Endothelial cell (in vitro differentiated cells): ENCODE measurements around the gene SMIM35. TPM values are rescaled to one million over a fixed set of nuclear protein-coding genes. Genes with fewer than 3 reads are reported as not detected.
A peak's percentile ranks its signal among the peaks of the same experiment; 100 is the strongest.

Experiments
- DNase-seq: peaks from one replicate; pipeline ENCODE4 v3.0.0; 2021; ENCODE audit warnings: low spot score
- H3K27ac Mint-ChIP-seq: one replicate; pipeline ENCODE4 v1.8.0; 2021; ENCODE audit warnings: mixed read lengths, inconsistent platforms; ENCODE audit not compliant: unreplicated experiment
- H3K27me3 Mint-ChIP-seq: one replicate; pipeline ENCODE4 v1.8.0; 2021; ENCODE audit warnings: mild to moderate bottlenecking, moderate library complexity, mixed read lengths, inconsistent platforms; ENCODE audit not compliant: unreplicated experiment
- H3K36me3 Mint-ChIP-seq: one replicate; pipeline ENCODE4 v1.8.0; 2021; ENCODE audit warnings: mild to moderate bottlenecking, low read depth, mixed read lengths, inconsistent platforms; ENCODE audit not compliant: unreplicated experiment
- H3K4me1 Mint-ChIP-seq: one replicate; pipeline ENCODE4 v1.8.0; 2021; ENCODE audit warnings: mild to moderate bottlenecking, mixed read lengths, inconsistent platforms; ENCODE audit not compliant: unreplicated experiment
- H3K4me3 Mint-ChIP-seq: one replicate; pipeline ENCODE4 v1.8.0; 2021; ENCODE audit warnings: mild to moderate bottlenecking, mixed read lengths, inconsistent platforms; ENCODE audit not compliant: unreplicated experiment
- H3K9me3 Mint-ChIP-seq: one replicate; pipeline ENCODE4 v1.8.0; 2021; ENCODE audit warnings: mixed read lengths, inconsistent platforms; ENCODE audit not compliant: unreplicated experiment
- total RNA-seq: library from RNA; stranded (reverse); fragmentation: NEBNext Ultra II Directional; extraction: Animal tissue kit (Norgen Biotek cat#: 25700); gene quantifications from one replicate; pipeline ENCODE4 v1.2.1, GENCODE V29; 2021; ENCODE audit not compliant: unreplicated experiment
- TF ChIP-seq, protein P1 (sequence below): fragments of 200-600 bp; sonication (generic); IDR thresholded peaks from one replicate; pipeline ENCODE4 v1.5.0; 2021; ENCODE audit warnings: antibody characterized with exemption; ENCODE audit not compliant: unreplicated experiment

Gene SMIM35
- total RNA-seq, 1 donor from 2014 or later, result not detected

- Mint-ChIP-seq H3K27ac (no peak overlapping the region), H3K4me1 (peaks cover 20% of the 10 kb centered on the region), H3K27me3 (peaks cover 2% of the 10 kb centered on the region), H3K9me3 (no peaks in the 10 kb centered on the region), H3K36me3 (no peaks in the 10 kb centered on the region), H3K4me3 (no peak overlapping the region)
- TF ChIP-seq, protein P1, sequence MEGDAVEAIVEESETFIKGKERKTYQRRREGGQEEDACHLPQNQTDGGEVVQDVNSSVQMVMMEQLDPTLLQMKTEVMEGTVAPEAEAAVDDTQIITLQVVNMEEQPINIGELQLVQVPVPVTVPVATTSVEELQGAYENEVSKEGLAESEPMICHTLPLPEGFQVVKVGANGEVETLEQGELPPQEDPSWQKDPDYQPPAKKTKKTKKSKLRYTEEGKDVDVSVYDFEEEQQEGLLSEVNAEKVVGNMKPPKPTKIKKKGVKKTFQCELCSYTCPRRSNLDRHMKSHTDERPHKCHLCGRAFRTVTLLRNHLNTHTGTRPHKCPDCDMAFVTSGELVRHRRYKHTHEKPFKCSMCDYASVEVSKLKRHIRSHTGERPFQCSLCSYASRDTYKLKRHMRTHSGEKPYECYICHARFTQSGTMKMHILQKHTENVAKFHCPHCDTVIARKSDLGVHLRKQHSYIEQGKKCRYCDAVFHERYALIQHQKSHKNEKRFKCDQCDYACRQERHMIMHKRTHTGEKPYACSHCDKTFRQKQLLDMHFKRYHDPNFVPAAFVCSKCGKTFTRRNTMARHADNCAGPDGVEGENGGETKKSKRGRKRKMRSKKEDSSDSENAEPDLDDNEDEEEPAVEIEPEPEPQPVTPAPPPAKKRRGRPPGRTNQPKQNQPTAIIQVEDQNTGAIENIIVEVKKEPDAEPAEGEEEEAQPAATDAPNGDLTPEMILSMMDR, result no peak
- DNase-seq, result no peak
Observed at GRCh38 chr11:118128310-118128709, 41.5 kb upstream of the SMIM35 start.

- H3K4me3 Mint-ChIP-seq, result no peak overlapping the region
- H3K36me3 Mint-ChIP-seq, result no peaks in the 10 kb centered on the region
- H3K27me3 Mint-ChIP-seq, result no peaks in the 10 kb centered on the region
- peaks cover 20% of the 10 kb centered on the region for H3K4me1 Mint-ChIP-seq
- no peak overlapping the region for H3K27ac Mint-ChIP-seq
- no peaks in the 10 kb centered on the region for H3K9me3 Mint-ChIP-seq
- TF ChIP-seq, protein P1, result no peak
- no peak for DNase-seq
Observed at GRCh38 chr11:118126082-118126838, 39.5 kb upstream of the SMIM35 start.

- TF ChIP-seq, protein P1, result no peak
- H3K4me3 Mint-ChIP-seq, result no peak overlapping the region
- H3K9me3 Mint-ChIP-seq, result no peaks in the 10 kb centered on the region
- no peaks in the 10 kb centered on the region for H3K36me3 Mint-ChIP-seq
- peaks cover 20% of the 10 kb centered on the region for H3K4me1 Mint-ChIP-seq
- no peaks in the 10 kb centered on the region for H3K27me3 Mint-ChIP-seq
- peak overlapping the region; percentile 87 for H3K27ac Mint-ChIP-seq
- no peak for DNase-seq
Observed at GRCh38 chr11:118124929-118125535, 38.3 kb upstream of the SMIM35 start.

- Mint-ChIP-seq H3K27ac (no peak overlapping the region), H3K27me3 (peaks cover 1% of the 10 kb centered on the region), H3K9me3 (no peaks in the 10 kb centered on the region), H3K36me3 (no peaks in the 10 kb centered on the region), H3K4me3 (no peak overlapping the region), H3K4me1 (peaks cover 13% of the 10 kb centered on the region)
- TF ChIP-seq, protein P1, result no peak
- no peak for DNase-seq
Observed at GRCh38 chr11:118120793-118121192, 34.0 kb upstream of the SMIM35 start.
